K562 (cell line): ENCODE data around the gene GRIK3.
"Not testable (repeated sequence)": the region's sequence is repeated elsewhere in the genome, so short reads cannot be mapped to it uniquely, and the experiment has no call there.

Source experiments
- CTCF ChIP-seq, 3 experiments: IDR thresholded peaks in 2 of 3; conservative IDR thresholded peaks in 1 of 3; 2 replicates each; pipeline ENCODE4 v1.5.1; 2011 to 2012; ENCODE audit warnings: low read length in 3 of 3, mild to moderate bottlenecking in 3 of 3, control low read depth in 2 of 3, improper control_type of control experiment in 1 of 3, inconsistent platforms in 1 of 3, low read depth in 1 of 3, mixed read lengths in 1 of 3, moderate library complexity in 1 of 3; ENCODE audit not compliant: insufficient read depth in 2 of 3
- ETV6 ChIP-seq, 3 experiments: fragments of 150-350 bp in 1 of 3; sonication (generic) in 1 of 3; formaldehyde crosslinking in 1 of 3; IDR thresholded peaks; 2 replicates each; pipeline versions ENCODE4 v1.6.1 to v1.8.0; 2014 to 2022; ENCODE audit warnings: borderline replicate concordance in 2 of 3, low read depth in 2 of 3, antibody characterized with exemption in 1 of 3, low read length in 1 of 3, mild to moderate bottlenecking in 1 of 3, missing genetic modification reagents in 1 of 3
- MAFK ChIP-seq: IDR thresholded peaks from 2 replicates; pipeline ENCODE4 v1.6.1; 2011; ENCODE audit warnings: low read length, improper control_type of control experiment
- MCM3 ChIP-seq: fragments of 450-650 bp; IDR thresholded peaks from 2 replicates; pipeline ENCODE4 v1.6.1; 2016
- PTBP1 ChIP-seq: fragments of 200-400 bp; formaldehyde crosslinking; IDR thresholded peaks from 2 replicates; pipeline ENCODE4 v1.6.1; 2017; ENCODE audit warnings: low read depth, low read length
- RBBP5 ChIP-seq: fragments of 200-600 bp; sonication (generic); IDR thresholded peaks from 2 replicates; pipeline ENCODE4 v1.6.1; 2012; ENCODE audit warnings: borderline replicate concordance, mild to moderate bottlenecking, low read length, control low read depth, inconsistent platforms; ENCODE audit not compliant: insufficient read depth, poor library complexity, severe bottlenecking
- ZNF274 ChIP-seq: IDR thresholded peaks from 2 replicates; pipeline ENCODE4 v1.6.1; 2011; ENCODE audit warnings: low read depth, mild to moderate bottlenecking, low read length, moderate library complexity, borderline replicate concordance

GRCh38 chr1:37080296-37080986 is 46.1 kb upstream of the GRIK3 start:
- not testable (repeated sequence) for TF ChIP-seq PTBP1; CTCF (IDR thresholded peaks at IDR 0.05 in 2 of 3, conservative IDR thresholded peaks at IDR 0.05 in 1 of 3; ENCODE audit: insufficient read depth in 2 of 3, low read depth in 1 of 3, low read length in 3 of 3); RBBP5; MAFK; ETV6 (IDR thresholded peaks at IDR 0.05; ENCODE audit: borderline replicate concordance in 1 of 2, low read depth in 2 of 2, low read length in 1 of 2); ETV6 (CRISPR knock-in tag; IDR thresholded peaks at IDR 0.05; ENCODE audit: borderline replicate concordance); ZNF274; MCM3
